ENCODE data around the gene GPR17. TPM values are rescaled to one million over a fixed set of nuclear protein-coding genes. Genes with fewer than 3 reads are reported as not detected.

Gene GPR17
- not detected for total RNA-seq

- no peaks in the 10 kb centered on the region for H3K9me3 Mint-ChIP-seq
- H3K27ac Mint-ChIP-seq, result no peak within 1 kb of the TSS
- H3K4me1 Mint-ChIP-seq (ENCODE audit: low read depth), result peaks cover 21% of the 10 kb centered on the region
- no peak within 1 kb of the TSS for H3K4me3 Mint-ChIP-seq
- CTCF ChIA-PET, result interaction anchor here (1.7 to 11.0 kb wide), 3 partner anchors 9 to 53 kb away, joined by 3 to 145 read pairs (median 5); partner anchors contain the start of gene LIMS2
- H3K36me3 Mint-ChIP-seq (ENCODE audit: low read depth), result no peaks in the 10 kb centered on the region
- no peak for DNase-seq
- intact Hi-C loops (cut with micrococcal nuclease), result loop anchor here (10.0 kb wide), 1 partner anchor 321 kb away; no protein-coding TSS in a partner anchor
- H3K27me3 Mint-ChIP-seq (ENCODE audit: low read depth), result no peaks in the 10 kb centered on the region
Measured at GRCh38 chr2:127645395-127646291, at the start of gene GPR17. Gene GPR17 (plus strand): TSS chr2:127646153. CDS start chr2:127650736, 4,583 bp downstream.

DNA sequence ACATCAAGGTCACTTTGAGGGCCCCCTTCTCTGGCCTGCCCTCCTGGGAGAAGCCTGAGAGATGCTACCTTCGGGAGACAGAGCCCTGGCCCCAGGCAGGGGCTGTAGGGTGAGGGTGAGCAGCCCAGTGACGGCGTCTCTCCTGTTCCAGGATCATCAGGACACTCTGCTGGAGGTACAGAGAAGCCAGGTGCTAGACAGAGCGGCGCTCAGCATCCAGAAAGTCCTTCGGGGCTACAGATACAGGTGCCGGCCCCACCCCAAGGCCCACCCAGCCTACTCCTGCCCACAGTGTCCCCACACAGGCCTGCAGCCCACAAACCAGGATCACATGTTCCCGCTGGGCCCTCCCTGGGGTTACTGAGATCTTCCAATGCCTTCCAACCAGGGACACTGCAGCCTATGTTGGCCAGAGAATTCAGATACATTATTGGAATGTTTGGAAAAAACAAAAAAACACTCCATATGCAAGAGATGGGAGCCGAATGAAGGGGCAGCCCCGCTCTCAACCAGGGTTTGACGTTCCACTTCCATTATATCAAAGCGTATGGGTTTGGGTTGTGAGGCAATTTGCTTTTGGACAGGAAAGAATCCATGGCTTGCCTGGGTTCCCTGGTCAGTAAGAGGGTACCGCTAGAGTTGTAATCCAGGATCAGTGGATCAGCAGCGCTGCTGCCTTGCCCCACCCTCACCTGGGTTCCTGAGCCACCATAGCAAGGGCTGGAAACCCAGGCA, 49.5 kb upstream of the GPR17 start:
- Mint-ChIP-seq H3K9me3 (peaks cover 1% of the 10 kb centered on the region), H3K27me3 (ENCODE audit: low read depth) (no peaks in the 10 kb centered on the region), H3K4me3 (no peak overlapping the region), H3K27ac (no peak overlapping the region), H3K36me3 (ENCODE audit: low read depth) (no peaks in the 10 kb centered on the region), H3K4me1 (ENCODE audit: low read depth) (peaks cover 4% of the 10 kb centered on the region)
- CTCF ChIA-PET, result interaction anchor here (6.9 kb wide), 1 partner anchor 53 kb away, joined by 145 read pairs; the partner anchor contains the start of gene GPR17
- peak; percentile 0 for DNase-seq
- intact Hi-C loops (cut with micrococcal nuclease), result loop anchor here (10.0 kb wide), 1 partner anchor 638 kb away; no protein-coding TSS in a partner anchor

GRCh38 chr2:127597046-127597983, 48.6 kb upstream of the GPR17 start:
- Mint-ChIP-seq H3K36me3 (ENCODE audit: low read depth) (peaks cover 2% of the 10 kb centered on the region), H3K27ac (no peak overlapping the region), H3K27me3 (ENCODE audit: low read depth) (no peaks in the 10 kb centered on the region), H3K4me1 (ENCODE audit: low read depth) (peaks cover 4% of the 10 kb centered on the region), H3K9me3 (peaks cover 1% of the 10 kb centered on the region), H3K4me3 (no peak overlapping the region)
- intact Hi-C loops (cut with micrococcal nuclease), result loop anchor here (10.0 kb wide), 1 partner anchor 637 kb away; no protein-coding TSS in a partner anchor
- CTCF ChIA-PET, result no interaction called here
- DNase-seq, result peak; percentile 1

- Mint-ChIP-seq H3K36me3 (ENCODE audit: low read depth) (peaks cover 2% of the 10 kb centered on the region), H3K4me1 (ENCODE audit: low read depth) (peaks cover 4% of the 10 kb centered on the region), H3K27me3 (ENCODE audit: low read depth) (no peaks in the 10 kb centered on the region), H3K9me3 (peaks cover 2% of the 10 kb centered on the region), H3K4me3 (no peak overlapping the region), H3K27ac (no peak overlapping the region)
- intact Hi-C loops (cut with micrococcal nuclease), result loop anchor here (10.0 kb wide), 1 partner anchor 637 kb away; no protein-coding TSS in a partner anchor
- peak; percentile 4 for DNase-seq
- CTCF ChIA-PET, result no interaction called here
Measured at GRCh38 chr2:127597984-127598380, 48.0 kb upstream of the GPR17 start.

DNA sequence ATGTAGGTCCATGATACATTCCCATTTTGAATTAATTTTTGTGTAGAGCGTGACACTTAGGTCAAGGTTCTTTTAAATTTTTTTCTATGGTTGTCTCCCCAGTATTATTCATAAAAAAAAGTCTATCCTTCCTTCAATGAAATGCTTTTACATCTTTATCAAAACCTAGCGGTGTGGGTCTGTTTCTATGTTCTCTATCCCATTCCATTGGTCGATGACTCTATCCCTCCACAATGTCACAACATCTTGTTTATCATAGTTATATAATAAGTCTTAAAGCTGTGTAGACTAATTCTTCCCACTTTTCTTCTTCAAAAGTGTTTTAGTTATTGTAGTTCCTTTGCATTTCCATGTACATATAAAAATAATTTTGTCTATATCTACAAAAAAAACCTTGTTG, 47.2 kb upstream of the GPR17 start:
- CTCF ChIA-PET, result no interaction called here
- H3K36me3 Mint-ChIP-seq (ENCODE audit: low read depth), result peaks cover 2% of the 10 kb centered on the region
- H3K27me3 Mint-ChIP-seq (ENCODE audit: low read depth), result no peaks in the 10 kb centered on the region
- H3K9me3 Mint-ChIP-seq, result peaks cover 3% of the 10 kb centered on the region
- no peak overlapping the region for H3K27ac Mint-ChIP-seq
- H3K4me1 Mint-ChIP-seq (ENCODE audit: low read depth), result peaks cover 4% of the 10 kb centered on the region
- no peak for DNase-seq
- intact Hi-C loops (cut with micrococcal nuclease), result loop anchor here (10.0 kb wide), 1 partner anchor 636 kb away; no protein-coding TSS in a partner anchor
- H3K4me3 Mint-ChIP-seq, result no peak overlapping the region

GRCh38 chr2:127599211-127599610, 46.7 kb upstream of the GPR17 start:
- no peak for DNase-seq
- peaks cover 5% of the 10 kb centered on the region for H3K4me1 Mint-ChIP-seq (ENCODE audit: low read depth)
- H3K27ac Mint-ChIP-seq, result no peak overlapping the region
- peaks cover 3% of the 10 kb centered on the region for H3K9me3 Mint-ChIP-seq
- H3K4me3 Mint-ChIP-seq, result no peak overlapping the region
- no peaks in the 10 kb centered on the region for H3K27me3 Mint-ChIP-seq (ENCODE audit: low read depth)
- CTCF ChIA-PET, result interaction anchor here (0.8 kb wide), 1 partner anchor 8 kb away, joined by 3 read pairs; no protein-coding TSS in a partner anchor
- peaks cover 2% of the 10 kb centered on the region for H3K36me3 Mint-ChIP-seq (ENCODE audit: low read depth)
- intact Hi-C loops (cut with micrococcal nuclease), result loop anchor here (10.0 kb wide), 1 partner anchor 636 kb away; no protein-coding TSS in a partner anchor

GRCh38 chr2:127604986-127605385, 41.0 kb upstream of the GPR17 start:
- Mint-ChIP-seq H3K27me3 (ENCODE audit: low read depth) (no peaks in the 10 kb centered on the region), H3K9me3 (peaks cover 2% of the 10 kb centered on the region), H3K4me3 (no peak overlapping the region), H3K4me1 (ENCODE audit: low read depth) (peaks cover 7% of the 10 kb centered on the region), H3K27ac (no peak overlapping the region), H3K36me3 (ENCODE audit: low read depth) (peaks cover 2% of the 10 kb centered on the region)
- CTCF ChIA-PET, result interaction anchor here (0.5 to 2.0 kb wide), 4 partner anchors 11 to 616 kb away, joined by 3 to 8 read pairs (median 5); no protein-coding TSS in a partner anchor
- peak; percentile 0 for DNase-seq
- intact Hi-C loops (cut with micrococcal nuclease), result no loop called here

- H3K4me3 Mint-ChIP-seq, result no peak overlapping the region
- peaks cover 2% of the 10 kb centered on the region for H3K36me3 Mint-ChIP-seq (ENCODE audit: low read depth)
- peaks cover 2% of the 10 kb centered on the region for H3K9me3 Mint-ChIP-seq
- CTCF ChIA-PET, result no interaction called here
- DNase-seq, result peak; percentile 1
- intact Hi-C loops (cut with micrococcal nuclease), result no loop called here
- H3K27ac Mint-ChIP-seq, result no peak overlapping the region
- peaks cover 7% of the 10 kb centered on the region for H3K4me1 Mint-ChIP-seq (ENCODE audit: low read depth)
- no peaks in the 10 kb centered on the region for H3K27me3 Mint-ChIP-seq (ENCODE audit: low read depth)
Measured at GRCh38 chr2:127605691-127606263, 40.2 kb upstream of the GPR17 start.

DNA sequence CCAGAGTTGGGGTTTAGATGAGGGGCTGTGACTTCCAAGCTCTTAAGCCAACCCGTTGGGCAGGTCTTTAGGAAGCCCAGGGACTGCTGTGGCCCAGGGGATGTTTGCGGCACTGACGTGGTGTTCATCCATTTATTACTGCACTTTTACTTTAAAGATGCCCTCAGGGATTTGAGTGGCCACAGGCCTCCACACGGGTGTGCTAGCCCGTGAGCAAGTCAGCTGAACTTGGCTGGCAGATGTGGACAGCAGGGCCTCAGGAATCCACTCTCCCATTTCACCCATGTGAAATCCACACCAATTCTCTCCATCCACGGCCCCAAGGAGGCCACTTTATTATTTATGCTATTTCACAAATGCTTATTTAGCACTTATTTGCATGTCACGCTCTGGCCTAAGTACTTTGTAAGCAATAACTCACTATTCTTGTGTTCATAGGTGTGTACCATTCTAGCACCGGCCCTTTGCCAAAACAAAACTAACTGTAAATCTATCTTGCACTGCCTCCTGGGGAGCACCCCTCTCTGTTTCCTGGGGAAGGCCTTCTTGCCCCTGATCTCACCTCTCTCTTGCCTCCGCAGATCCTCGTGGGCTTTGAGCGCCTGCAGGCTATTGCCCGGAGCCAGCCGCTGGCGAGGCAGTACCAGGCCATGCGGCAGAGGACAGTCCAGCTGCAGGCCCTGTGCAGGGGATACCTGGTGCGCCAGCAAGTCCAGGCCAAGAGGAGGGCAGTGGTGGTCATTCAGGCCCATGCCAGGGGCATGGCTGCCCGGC, 39.1 kb upstream of the GPR17 start:
- DNase-seq, result peak; percentile 1
- Mint-ChIP-seq H3K4me1 (ENCODE audit: low read depth) (peaks cover 7% of the 10 kb centered on the region), H3K27ac (no peak overlapping the region), H3K4me3 (no peak overlapping the region), H3K27me3 (ENCODE audit: low read depth) (no peaks in the 10 kb centered on the region), H3K9me3 (peaks cover 5% of the 10 kb centered on the region), H3K36me3 (ENCODE audit: low read depth) (peaks cover 2% of the 10 kb centered on the region)
- intact Hi-C loops (cut with micrococcal nuclease), result no loop called here
- CTCF ChIA-PET, result interaction anchor here (0.7 to 2.2 kb wide), 2 partner anchors 15 to 16 kb away, joined by 5 to 6 read pairs; no protein-coding TSS in a partner anchor

GRCh38 chr2:127607399-127607908, 38.5 kb upstream of the GPR17 start:
- Mint-ChIP-seq H3K4me1 (ENCODE audit: low read depth) (peaks cover 7% of the 10 kb centered on the region), H3K27ac (no peak overlapping the region), H3K4me3 (no peak overlapping the region), H3K27me3 (ENCODE audit: low read depth) (no peaks in the 10 kb centered on the region), H3K36me3 (ENCODE audit: low read depth) (no peaks in the 10 kb centered on the region), H3K9me3 (peaks cover 5% of the 10 kb centered on the region)
- intact Hi-C loops (cut with micrococcal nuclease), result no loop called here
- DNase-seq, result peak; percentile 0
- CTCF ChIA-PET, result interaction anchor here (0.8 to 2.2 kb wide), 2 partner anchors 16 to 44 kb away, joined by 4 to 6 read pairs; no protein-coding TSS in a partner anchor
